Placental epithelial cell (primary cell): ENCODE results near the gene DCTN1. TPM values are rescaled to one million over a fixed set of nuclear protein-coding genes. Genes with fewer than 3 reads are reported as not detected.

ENCODE experiments used
- small RNA-seq: library from RNA; depleted of rRNA; stranded (forward); fragments of <200 nt; gene quantifications from one replicate; pipeline ENCODE3, GENCODE V24; 2012
- total RNA-seq: library from RNA; depleted of rRNA; stranded (reverse); fragments of >200 nt; gene quantifications from 2 replicates; pipeline ENCODE4 v1.2.3, GENCODE V29; 2012

DCTN1 gene
- total RNA-seq, result 135 and 148 TPM in 2 replicates

GRCh38 chr2:74379851-74380789 lies at the start of gene DCTN1:
DCTN1 (minus strand) TSS chr2:74380311; CDS start chr2:74380037, 274 bp downstream.

DNA sequence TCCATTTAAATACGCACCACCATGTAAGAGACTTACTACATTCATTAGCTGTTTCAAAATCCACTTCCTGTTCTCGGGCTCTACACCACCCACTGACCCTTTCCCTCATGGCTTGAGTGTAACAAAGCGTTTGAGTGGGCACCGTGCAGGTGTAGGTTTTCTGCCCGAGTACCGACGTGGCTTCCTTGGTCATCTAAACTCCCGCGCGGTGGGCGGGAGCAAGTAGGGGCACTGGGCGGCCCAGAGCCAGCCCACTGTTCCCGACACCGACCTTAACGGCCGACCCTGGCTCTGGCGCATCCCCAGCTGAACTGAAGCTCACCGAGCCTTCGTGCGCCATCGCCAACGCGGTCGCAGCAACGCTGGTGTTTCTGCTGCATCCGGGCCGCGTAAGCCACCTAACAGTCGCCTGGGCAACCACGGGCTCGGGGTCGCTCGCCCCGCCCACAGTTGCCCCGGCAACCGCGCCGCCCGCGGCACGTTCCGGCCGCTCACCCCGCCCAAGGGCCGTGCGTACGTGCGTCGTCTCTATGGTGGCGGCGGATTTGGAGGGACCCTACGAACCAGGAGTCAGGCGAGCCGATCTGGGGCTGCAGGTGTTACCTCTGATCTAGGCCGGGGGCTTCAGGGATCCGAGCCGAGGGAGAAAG lies 41.2 kb upstream of the DCTN1 start, which contains the start of the genes C2orf81 and WDR54:
Gene C2orf81, minus strand, starts transcription at position 399 of the 650 bp plus-strand sequence. Its CDS starts 59 bp downstream, at position 340.
Gene WDR54, plus strand, starts transcription at position 510 of the 650 bp plus-strand sequence. CDS start 424 bp downstream, outside the sequence.

GRCh38 chr2:74343316-74343715 lies 36.8 kb downstream of the DCTN1 start, which contains the start of gene SLC4A5:
SLC4A5 (minus strand) TSS chr2:74343416; CDS start chr2:74315023, 28,393 bp downstream.

Small RNA genes lying within 50 kb of the gene (small RNA-seq; reads per million reads assigned to genes)
- gene RNU6-542P, result not detected
- gene TAF13P2, result not detected

Other genes starting within 250 kb of the DCTN1 start
- gene BOLA3, start 232.4 kb downstream of the DCTN1 start, total RNA-seq, result 16.9 and 35.7 TPM in 2 replicates
- gene MOB1A, start 201.4 kb downstream of the DCTN1 start, total RNA-seq, result 67.5 and 121 TPM in 2 replicates
- gene MTHFD2, start 181.7 kb downstream of the DCTN1 start, total RNA-seq, result 79.7 and 114 TPM in 2 replicates
- 1.2 and 1.6 TPM in 2 replicates for gene SLC4A5, start 36.9 kb downstream of the DCTN1 start, total RNA-seq
- gene C2orf81, start 41.3 kb upstream of the DCTN1 start, total RNA-seq, result 3.1 and 4.1 TPM in 2 replicates
- 27.9 and 43.5 TPM in 2 replicates for gene WDR54, start 41.4 kb upstream of the DCTN1 start, total RNA-seq
- 76.2 and 119 TPM in 2 replicates for gene RTKN, start 61.6 kb upstream of the DCTN1 start, total RNA-seq
- gene INO80B, start 74.8 kb upstream of the DCTN1 start, total RNA-seq, result 15.7 and 18.1 TPM in 2 replicates
- 74.5 and 130 TPM in 2 replicates for gene WBP1, start 78.1 kb upstream of the DCTN1 start, total RNA-seq
- gene MOGS, start 85.1 kb upstream of the DCTN1 start, total RNA-seq, result 55.7 and 92.6 TPM in 2 replicates
- 24.1 and 31.8 TPM in 2 replicates for gene MRPL53, start 92.4 kb upstream of the DCTN1 start, total RNA-seq
- gene CCDC142, start 102.7 kb upstream of the DCTN1 start, total RNA-seq, result 28.7 and 43.6 TPM in 2 replicates
- gene TTC31, start 102.8 kb upstream of the DCTN1 start, total RNA-seq, result 20.4 and 23.6 TPM in 2 replicates
- gene LBX2, start 119.3 kb upstream of the DCTN1 start, total RNA-seq, result 1.8 and 7.9 TPM in 2 replicates
- 19.6 and 22.9 TPM in 2 replicates for gene PCGF1, start 127.4 kb upstream of the DCTN1 start, total RNA-seq
- not detected in 2 replicates for gene TLX2, start 134.1 kb upstream of the DCTN1 start, total RNA-seq
- gene DQX1, start 145.9 kb upstream of the DCTN1 start, total RNA-seq, result 0.33 and 0.39 TPM in 2 replicates
- 71.5 and 128 TPM in 2 replicates for gene AUP1, start 149.4 kb upstream of the DCTN1 start, total RNA-seq
- 34.9 and 40.0 TPM in 2 replicates for gene HTRA2, start 149.6 kb upstream of the DCTN1 start, total RNA-seq
- gene LOXL3, start 173.6 kb upstream of the DCTN1 start, total RNA-seq, result 0.39 TPM in 1 of 2 replicates, not detected in the other
- 4.9 and 5.5 TPM in 2 replicates for gene DOK1, start 174.4 kb upstream of the DCTN1 start, total RNA-seq